HG03520 (cell line): ENCODE data around the gene MMP19.
"Not testable (repeated sequence)": the region's sequence is repeated elsewhere in the genome, so short reads cannot be mapped to it uniquely, and the experiment has no call there.

Source experiments
- ATAC-seq: cut with Tn5 transposase; IDR thresholded peaks from one replicate; pipeline ENCODE4 v1.9.1; 2021; ENCODE audit warnings: mild to moderate bottlenecking, moderate library complexity; ENCODE audit not compliant: unreplicated experiment

The MMP19 gene, protein sequence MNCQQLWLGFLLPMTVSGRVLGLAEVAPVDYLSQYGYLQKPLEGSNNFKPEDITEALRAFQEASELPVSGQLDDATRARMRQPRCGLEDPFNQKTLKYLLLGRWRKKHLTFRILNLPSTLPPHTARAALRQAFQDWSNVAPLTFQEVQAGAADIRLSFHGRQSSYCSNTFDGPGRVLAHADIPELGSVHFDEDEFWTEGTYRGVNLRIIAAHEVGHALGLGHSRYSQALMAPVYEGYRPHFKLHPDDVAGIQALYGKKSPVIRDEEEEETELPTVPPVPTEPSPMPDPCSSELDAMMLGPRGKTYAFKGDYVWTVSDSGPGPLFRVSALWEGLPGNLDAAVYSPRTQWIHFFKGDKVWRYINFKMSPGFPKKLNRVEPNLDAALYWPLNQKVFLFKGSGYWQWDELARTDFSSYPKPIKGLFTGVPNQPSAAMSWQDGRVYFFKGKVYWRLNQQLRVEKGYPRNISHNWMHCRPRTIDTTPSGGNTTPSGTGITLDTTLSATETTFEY

GRCh38 chr12:55842681-55843429, at the start of gene MMP19:
Gene MMP19 (minus strand): TSS chr12:55842936. CDS start chr12:55842830, 106 bp downstream.
- ATAC-seq: no peak

GRCh38 chr12:55891310-55891709, 48.6 kb upstream of the MMP19 start:
- no peak for ATAC-seq

DNA sequence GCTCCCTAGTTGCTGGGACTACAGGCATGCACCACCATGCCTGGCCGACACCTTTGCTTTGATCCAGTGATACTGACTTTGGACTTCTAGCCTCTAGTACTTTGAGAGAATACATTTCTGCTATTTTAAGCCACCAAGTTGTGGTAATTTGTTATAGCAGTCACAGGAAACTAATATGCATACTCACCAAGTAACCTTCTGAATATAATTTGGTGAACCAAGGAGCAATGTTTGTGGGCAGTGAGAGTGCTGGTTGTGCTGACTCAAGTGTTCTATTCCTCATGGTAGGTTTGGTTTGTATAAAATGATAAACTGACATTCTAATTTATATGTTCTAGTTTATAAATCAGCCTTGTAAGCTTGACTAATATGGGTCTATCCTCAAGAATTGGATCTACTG, 42.4 kb upstream of the MMP19 start:
- ATAC-seq: no peak

- ATAC-seq: no peak
Measured at GRCh38 chr12:55877824-55878223, 35.1 kb upstream of the MMP19 start.

- no peak for ATAC-seq
Measured at GRCh38 chr12:55875704-55876467, 33.1 kb upstream of the MMP19 start.

DNA sequence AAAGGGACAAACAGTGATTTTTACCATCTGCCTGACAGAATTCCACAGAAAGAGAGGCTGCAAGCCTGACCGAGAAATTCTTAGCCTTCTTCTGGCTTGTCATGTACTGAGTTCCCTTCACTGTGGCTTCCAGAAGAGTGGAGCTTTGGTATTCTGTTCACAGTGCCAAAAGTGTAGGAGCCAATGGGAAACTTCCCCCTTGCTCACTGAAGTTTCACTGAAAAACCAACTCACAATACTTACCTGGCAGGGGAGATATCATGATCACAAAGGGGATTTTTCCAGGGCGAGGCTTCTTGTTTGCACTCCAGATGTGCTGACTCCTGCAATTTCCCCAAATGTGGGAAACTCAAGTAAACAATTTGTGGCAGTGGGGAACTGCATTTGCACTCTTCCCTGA, 31.7 kb upstream of the MMP19 start:
- ATAC-seq: no peak

- ATAC-seq: not testable (repeated sequence)
Measured at GRCh38 chr12:55866454-55867004, 23.8 kb upstream of the MMP19 start.

- no peak for ATAC-seq
Measured at GRCh38 chr12:55865327-55865726, 22.6 kb upstream of the MMP19 start.

GRCh38 chr12:55862931-55863330, 20.2 kb upstream of the MMP19 start:
- not testable (repeated sequence) for ATAC-seq

DNA sequence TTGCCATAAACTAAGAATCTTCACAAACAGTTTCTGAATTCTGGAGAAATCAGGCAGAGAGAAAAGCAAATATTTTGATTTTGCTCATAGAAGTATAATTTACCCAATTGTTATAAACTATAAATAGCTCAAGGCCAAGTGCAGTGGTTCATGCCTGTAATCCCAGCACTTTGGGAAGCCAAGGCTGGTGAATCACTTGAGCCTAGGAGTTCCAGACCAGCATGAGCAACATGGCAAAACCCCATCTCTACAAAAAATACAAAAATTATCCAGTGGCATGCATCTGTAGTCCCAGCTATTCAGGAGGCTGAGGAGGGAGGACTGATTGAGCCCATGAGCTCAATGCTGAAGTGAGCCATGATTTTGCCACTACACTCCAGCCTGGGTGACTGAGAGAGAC, 19.6 kb upstream of the MMP19 start:
- ATAC-seq: no peak

GRCh38 chr12:55861871-55862270, 19.1 kb upstream of the MMP19 start:
- no peak for ATAC-seq

DNA sequence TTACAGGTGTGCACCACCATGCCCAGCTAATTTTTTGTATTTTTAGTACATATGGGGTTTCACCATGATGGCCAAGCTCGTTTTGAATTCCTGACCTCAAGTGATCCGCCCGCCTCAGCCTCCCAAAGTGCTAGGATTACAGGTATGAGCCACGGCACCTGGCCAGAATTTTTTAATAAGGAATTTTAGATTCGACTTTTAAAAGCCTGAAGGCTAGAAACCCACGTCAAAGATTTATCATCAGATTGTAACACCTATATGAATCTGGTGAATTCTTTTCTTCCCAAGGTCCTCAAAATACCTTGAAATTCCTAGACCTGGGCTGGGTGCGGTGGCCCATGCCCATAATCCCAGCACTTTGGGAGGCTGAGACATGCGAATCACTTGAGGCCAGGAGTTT, 18.7 kb upstream of the MMP19 start:
- no peak for ATAC-seq

- ATAC-seq: no peak
Measured at GRCh38 chr12:55852740-55853139, 10.0 kb upstream of the MMP19 start.

GRCh38 chr12:55850893-55851292, 8.2 kb upstream of the MMP19 start:
- no peak for ATAC-seq

DNA sequence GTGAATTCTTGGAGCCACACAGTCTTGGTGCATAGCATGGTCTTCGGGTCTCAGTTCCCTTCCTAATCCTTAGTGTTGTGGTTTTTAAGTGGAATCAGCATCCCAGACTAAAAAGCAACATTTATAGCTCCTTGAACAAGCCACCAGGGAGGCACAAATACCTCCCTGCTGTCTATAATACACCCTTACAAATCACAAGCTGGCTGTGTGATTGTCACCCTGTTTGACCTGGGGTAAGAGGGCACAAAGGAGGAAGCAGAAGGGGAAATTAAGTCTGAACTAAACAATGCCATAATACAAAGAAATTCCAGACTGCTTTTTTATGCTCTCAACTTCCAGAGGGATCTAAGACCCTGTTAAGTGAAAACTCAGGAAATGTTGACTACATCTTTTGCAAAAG, 7.7 kb upstream of the MMP19 start:
- no peak for ATAC-seq

GRCh38 chr12:55849616-55850343, 7.0 kb upstream of the MMP19 start:
- ATAC-seq: no peak

DNA sequence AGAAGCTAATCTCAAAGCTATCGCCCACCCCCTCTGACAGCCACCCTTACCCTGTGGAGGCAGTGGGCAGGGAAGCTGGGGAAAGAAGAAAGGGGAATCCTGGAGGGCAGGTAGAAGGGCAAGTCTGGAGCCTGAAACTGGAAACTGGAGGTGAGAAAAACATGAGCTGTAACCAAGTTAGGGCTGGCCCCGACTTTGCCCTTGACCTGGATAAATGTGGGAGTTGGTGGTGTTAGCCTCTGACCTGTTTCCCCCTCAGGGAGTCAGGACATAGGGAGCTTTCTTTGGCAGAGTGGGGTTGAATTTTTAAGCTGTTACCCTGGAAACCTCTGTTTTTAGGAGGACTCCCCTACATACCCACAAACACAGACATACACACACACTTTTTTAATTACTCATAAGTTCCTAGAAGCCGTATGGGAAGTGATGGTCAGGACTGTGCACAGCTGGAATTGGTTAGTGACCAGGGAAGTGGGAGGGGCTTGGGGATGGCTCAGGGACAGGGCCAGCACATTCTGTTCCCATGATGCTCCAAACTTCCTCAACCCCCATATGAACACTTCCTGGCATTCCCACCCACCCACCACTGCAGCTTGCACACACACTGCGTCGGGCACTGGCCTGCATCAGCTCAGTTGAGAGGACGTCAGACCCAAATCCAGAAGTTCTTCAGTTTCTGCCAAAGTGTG, 5.0 kb upstream of the MMP19 start:
- ATAC-seq: no peak

DNA sequence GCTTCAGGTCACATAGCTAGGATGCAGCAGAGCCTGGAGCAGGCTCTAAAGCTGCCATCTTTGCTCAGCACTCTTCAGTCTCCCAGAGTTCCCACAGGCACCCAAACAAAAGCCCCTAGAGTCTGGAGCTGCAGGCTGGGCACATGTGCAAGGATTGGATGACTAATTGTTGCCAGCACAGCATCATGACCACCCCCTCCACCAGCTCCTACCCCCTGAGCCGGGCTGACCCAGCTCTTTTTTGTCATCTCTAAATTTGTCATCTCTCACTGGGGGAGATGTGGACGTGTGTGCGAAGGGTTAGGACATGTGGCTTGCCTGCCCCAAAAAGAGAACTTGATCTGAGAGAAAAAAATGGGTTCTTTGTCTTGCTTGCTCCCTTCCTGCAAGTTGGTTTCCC, 4.3 kb upstream of the MMP19 start:
- no peak for ATAC-seq

- ATAC-seq: no peak
Measured at GRCh38 chr12:55845785-55846496, 3.2 kb upstream of the MMP19 start.
